Thyroid gland (tissue), 4 donors: ENCODE measurements around the gene CFAP221.

Source experiments
- CTCF ChIP-seq, 6 experiments: fragments of 200-600 bp in 3 of 6; fragments of 450-650 bp in 3 of 6; sonication (generic) in 3 of 6; IDR thresholded peaks; one replicate each; pipeline ENCODE4 v1.5.1; 2016 to 2019; ENCODE audit warnings: antibody characterized with exemption in 6 of 6, mild to moderate bottlenecking in 2 of 6, inconsistent platforms in 1 of 6, moderate library complexity in 1 of 6
- POLR2A ChIP-seq, 2 donors: fragments of 450-650 bp; IDR thresholded peaks; one replicate each; pipeline ENCODE4 v1.6.1; 2017; ENCODE audit warnings: antibody characterized with exemption in 2 of 2, mild to moderate bottlenecking in 2 of 2, moderate library complexity in 1 of 2

GRCh38 chr2:119657466-119658145 lies 113.4 kb downstream of the CFAP221 start:
- TF ChIP-seq POLR2A (IDR thresholded peaks at IDR 0.05) (no peak), CTCF (IDR thresholded peaks at IDR 0.05) (no peak)
